GM18519 (cell line): ENCODE results near the gene NFYC.

ENCODE experiments used
- ATAC-seq: cut with Tn5 transposase; IDR thresholded peaks from one replicate; pipeline ENCODE4 v1.9.1; 2021; ENCODE audit warnings: mild to moderate bottlenecking, moderate library complexity; ENCODE audit not compliant: unreplicated experiment, low FRiP score

The NFYC gene

DNA sequence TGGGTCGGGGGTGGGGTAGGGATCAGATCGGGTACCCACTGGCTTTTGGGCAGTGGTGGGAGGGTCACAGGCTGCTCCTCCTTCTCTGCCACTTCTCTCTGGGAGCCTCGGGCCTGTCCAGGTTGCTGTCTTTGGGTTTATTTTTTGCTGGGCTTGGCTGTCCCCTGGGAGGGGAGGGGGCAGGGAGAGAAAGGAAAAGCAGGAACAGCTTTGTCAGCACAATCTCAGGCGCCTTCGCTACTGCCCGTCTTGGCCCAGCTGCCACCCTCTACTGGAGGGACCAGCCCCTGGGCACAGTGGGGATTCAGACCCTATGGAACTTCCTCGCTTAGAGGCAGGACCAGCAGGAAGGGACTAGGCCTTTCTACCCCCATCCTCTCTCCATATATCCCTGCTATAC is 100.5 kb downstream of the NFYC start:
- ATAC-seq: no peak

DNA sequence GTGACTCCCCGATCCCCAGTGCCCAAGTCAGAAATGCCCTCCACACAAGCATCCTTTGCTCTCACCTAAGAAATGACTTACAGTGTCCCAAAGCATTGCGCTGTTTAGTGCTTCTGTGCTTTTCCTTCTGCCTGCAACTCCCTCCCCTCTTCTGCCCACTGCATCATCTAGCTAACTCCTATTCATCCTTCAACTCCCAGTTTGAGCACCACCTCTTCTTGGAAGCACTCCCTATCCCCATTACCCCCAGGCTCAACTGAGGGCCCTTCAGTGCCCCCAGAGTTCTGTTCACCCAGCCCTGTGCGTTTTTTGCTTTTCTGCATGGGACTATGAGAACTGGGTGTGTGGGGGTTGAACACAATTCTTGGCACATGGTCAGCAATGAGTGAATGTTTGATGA is 102.1 kb downstream of the NFYC start:
- ATAC-seq: no peak

DNA sequence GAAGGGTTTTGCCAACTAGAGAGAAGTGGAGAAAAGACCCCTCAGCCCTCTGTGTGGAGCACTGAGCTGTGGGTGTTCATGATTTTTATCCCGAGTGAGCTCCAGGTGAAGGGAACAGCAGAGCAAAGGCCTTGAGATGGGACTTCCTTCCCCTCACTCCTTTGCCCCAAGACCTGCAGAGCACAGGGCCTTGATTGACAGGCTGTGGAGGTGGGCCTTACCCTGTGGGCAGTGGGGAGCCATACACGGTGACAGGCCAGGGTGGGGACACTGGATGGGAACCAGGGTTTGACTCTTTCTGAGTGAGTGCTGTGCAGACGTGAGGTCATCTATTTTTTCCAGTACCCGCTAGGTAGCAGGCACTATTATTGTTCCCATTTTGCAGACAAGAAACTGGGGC is 102.5 kb downstream of the NFYC start:
- ATAC-seq: no peak

- ATAC-seq: no peak
Observed at GRCh38 chr1:40794974-40795715, 103.6 kb downstream of the NFYC start.

DNA sequence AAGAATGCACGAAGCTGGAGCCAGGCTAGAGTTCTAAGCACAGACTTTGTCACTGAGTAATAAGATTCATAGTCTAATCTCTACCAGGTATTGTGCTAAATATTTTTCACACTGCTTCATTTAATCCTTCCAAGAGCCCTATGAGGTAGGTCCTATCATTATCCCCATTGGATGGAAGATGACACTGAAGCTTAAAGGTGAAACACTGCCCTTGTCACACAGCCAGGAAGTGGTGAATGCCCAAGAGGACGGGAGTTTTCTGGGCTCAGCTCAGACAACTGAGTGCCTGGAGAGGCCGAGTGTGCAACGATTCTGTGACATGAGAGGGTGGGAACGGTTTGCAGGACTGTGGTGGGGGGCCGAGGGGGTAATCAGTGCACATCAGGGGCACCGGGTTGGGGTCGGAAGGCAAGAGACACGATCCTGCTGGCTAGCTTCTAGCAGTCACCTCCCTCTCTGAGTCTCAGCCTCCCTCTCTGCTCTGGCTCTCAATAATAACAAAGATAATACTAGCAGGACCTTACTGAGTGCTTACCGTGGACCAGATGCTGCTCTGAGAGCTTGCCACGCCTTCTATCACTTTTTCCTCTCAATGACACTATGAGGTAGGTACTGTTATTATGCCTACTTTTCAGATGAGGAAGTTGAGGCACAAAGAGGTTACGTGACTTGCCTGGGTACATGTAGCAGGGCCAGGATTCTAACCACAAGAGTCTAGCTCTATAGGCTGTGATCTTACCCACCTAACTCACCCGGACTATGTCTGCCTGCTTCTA is 104.5 kb downstream of the NFYC start:
- ATAC-seq: no peak

DNA sequence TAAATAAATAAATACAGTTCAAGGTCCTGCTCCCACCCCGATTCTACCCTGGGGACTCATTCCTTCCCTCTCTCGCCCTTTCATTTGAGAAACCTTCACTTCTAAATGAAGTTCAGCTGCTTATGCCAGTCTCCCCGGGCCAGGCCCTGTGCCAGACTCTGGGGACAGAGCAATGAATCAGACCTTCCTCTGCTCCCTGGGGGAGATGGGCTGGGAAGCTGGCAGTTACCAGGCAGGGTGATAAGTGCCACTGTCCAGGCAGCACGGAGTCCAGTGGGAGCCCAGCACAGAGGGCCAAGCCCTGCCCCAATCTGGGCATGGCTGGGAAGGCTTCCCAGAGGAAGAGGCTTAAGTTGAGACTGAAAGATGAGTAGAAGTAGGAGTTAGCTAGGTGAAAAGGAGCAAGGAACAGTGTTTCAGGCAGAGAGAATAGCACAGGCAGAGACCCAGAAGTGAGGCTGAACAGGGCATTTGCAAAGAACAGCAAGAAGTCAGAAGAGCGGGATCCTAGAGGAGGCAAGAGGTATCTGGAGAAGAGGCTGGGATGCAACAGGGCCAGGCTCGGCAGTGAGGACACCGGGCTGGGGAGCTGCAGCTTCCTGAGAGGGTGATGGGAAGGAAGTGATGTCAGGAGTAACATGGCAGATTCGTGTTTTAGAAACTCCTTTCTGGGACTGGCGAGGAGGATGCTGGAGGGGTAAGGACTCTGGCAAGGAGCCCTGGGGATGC is 105.6 kb downstream of the NFYC start:
- ATAC-seq: no peak

DNA sequence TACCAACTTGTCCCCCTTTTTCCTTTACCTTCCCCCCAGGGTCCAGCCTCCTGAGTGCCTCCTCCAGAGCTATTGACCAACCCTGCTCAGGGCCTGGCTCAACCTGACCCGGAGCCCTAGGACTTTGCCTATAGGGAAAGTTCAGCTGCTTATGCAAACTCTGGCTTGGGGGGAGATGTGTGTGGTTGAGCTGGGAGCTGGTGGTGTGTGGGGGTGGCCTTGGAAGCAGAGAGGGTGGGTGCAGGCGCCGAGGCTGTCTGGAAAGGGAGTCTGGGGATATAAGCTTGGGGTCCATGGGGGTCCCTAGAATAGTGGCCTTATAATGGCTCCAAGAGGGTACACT is 106.1 kb downstream of the NFYC start:
- no peak for ATAC-seq

GRCh38 chr1:40798366-40799281 is 107.1 kb downstream of the NFYC start:
- no peak for ATAC-seq

- ATAC-seq: no peak
Observed at GRCh38 chr1:40799351-40799867, 107.9 kb downstream of the NFYC start.

DNA sequence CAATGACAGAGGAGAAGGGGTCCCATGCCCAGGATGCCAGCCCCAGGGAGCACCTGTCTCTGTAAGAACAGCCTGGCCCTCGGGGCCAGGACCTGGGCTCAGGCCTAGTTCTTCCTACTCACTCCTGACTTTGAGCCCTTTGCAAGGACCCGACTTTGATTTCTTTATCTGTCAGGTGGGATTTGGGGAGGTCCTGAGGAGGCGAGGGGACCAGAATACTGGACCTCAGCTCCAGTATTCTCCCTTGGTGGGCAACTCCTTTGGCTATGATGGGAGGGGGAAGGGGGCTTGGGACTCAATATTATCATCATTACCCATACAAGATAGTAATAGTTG is 110.2 kb downstream of the NFYC start:
- ATAC-seq: no peak

DNA sequence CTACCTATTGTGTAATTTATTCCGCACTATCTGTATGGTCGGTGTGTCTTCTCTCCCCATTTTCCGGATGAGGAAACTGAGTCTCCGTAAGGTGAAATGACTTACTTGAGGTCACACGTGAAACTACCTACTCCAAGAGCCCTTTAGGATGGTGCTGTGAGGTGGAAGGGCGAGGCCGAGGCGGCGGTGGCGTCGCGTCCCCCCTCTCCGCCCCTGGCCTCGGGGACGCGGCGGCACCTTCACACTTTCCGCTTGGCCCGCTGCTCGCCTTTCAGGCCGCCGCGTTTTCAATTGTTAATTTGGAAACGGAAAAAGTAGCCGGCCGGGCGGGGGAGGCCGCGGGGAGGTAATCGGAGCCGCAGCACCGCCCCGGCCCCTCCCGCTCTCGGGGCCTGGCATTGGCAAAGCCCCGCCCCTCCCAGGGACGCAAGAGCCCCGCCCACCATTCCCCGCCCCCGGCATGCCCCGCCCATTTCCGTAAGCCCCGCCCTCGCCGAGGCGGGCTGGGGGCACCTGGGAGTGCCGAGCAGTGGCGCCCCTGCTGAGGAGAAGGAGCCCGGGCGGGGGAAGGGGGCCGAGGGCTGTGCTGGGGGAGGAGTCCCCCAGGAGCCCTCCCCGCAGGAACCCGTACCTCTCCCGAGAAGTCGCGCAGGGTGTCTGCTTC is 110.7 kb downstream of the NFYC start:
- no peak for ATAC-seq

DNA sequence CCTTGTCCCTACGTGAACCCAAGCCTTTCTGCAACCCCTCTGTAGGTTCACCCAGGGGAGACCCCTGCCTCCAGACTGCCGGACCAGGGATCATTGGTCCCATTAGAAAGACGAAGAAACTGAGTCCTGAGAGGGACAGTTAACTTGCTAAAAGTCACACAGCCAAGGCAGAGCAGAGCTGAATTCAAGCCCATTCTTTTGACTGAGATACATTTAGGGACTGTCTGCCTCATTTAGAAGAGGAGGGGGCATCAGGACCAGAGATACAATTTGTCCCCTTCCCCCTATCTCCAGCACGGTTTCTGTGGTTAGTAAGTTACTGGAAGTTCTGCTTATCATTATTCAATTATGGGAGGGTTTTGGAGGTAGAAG is 111.2 kb downstream of the NFYC start:
- ATAC-seq: no peak

DNA sequence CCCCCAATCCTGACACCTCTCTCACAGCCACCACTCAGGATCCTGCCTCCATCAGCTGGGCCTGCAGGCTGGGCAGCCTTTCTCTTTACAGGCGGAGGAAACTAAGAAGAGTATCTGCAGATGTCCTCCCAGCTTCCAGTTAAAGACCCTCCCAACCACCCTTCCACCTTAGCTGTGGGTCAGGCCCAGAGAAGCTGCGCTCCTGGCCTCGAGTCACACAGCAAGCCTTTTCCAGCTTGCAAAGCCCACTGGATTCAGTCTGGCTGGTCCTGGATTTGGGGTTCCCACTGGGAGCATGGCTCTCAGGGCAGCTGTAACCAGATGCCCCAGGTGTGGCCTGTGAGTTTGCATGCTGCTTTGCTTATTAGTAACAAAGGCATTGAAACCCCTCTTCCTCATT is 111.9 kb downstream of the NFYC start:
- ATAC-seq: no peak

GRCh38 chr1:40803902-40804301 is 112.4 kb downstream of the NFYC start:
- ATAC-seq: no peak

GRCh38 chr1:40806240-40806639 is 114.7 kb downstream of the NFYC start:
- ATAC-seq: no peak

DNA sequence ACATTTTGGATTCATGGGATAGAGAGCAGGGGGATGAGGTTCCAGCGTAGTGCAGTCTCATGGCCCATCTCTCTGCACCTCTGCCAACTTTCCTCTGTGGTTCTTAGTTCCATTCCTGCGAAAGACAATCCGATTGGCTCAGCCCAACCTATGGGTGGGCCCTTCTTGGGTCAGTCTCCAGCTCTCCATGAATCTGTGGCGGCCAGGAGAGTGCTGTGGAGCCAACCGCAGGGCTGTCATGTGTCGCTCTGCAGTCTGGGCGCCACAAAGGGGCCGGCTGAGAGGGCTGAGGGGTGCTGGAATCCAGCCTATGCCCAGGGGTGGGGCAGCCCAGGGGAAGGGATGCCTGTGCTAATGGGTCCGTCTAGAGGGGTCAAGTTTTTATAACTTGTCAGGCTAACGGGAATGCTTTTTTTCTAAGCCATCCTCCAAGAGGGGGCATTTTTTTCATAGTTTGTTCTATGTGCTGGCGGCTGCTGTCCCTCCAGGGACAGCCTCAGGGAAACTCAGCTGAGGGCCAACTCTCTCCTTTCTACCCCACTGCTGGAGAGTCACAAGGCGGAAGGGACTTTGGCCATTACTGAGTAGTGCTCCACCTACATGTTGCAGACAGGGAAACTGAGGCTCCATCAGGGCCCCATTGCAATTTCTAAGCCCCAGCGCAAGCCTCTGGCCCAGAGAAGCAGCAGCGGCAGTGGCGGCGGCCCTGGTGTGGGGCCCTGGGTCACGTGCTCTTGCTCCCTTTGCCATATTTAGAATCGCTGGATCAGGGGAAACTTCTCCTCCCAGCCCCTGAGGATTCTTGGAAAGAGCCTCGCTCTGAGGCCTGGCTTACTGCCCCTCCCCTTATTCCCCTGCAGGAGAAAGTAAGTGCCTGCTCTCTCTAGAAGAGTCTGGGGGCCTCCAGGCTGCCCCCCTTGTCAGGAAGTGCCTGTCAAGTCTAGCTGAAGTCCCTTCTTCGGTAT is 115.5 kb downstream of the NFYC start:
- no peak for ATAC-seq

DNA sequence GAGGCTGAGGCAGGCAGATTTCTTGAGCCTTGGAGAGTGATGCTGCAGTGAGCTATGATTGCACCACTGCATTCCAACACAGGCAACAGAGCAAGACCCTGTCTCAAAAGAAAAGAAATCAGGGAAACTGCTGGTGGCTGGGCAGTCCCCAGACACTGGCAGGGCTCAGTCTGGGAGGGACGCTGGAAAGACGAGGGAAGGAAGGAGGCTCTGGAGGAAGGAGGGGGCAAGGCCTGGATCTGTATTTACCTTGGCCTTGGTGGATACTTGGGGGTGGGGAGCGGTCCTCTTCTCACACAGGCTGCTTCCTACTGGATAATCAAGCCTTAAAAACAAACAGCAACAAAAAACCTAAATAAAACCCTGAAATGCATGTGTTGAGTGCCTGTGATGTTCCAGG is 116.5 kb downstream of the NFYC start:
- ATAC-seq: no peak

DNA sequence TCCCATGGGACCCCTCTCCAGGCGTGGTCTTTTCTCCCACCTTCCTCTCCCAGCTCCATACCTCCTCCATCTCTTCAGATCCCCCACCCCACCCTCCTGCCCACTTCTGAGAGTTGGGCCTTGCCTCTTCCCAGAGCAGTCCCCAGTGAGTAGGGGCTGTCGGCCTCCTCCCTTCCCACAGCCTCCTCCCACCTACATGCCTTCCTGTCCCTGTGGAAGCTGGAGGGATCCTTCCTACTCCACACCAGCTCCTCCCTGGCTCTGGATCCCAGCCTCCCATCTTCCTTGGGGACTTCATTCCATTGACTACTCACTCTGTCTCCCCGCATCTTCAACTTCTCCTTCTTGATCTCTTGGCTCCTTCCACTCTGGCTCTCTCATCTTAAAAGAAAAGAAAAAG is 116.9 kb downstream of the NFYC start:
- ATAC-seq: no peak

DNA sequence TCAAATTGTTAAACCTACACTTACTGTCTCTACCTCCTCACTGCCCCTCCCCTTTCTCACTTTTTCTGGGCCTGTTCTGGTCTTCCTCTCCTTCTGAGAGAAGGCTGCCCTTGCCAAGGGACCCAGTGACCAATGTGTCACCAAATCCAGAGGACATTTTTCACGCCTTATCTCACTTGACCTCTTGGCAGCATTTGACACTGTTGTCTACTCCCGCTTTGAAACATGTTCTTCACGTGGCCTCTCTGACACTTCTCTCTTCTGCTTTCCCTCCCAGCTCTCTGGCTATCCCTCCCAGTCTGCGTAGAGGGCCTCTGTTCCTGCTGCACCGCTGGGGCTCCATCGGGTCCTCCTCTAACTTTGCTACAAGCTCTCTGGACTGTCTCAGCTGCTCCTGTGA is 117.4 kb downstream of the NFYC start:
- no peak for ATAC-seq
